DND-41 (cell line): Measurements from ENCODE around the gene CYP1A1.

Source experiments
- CTCF ChIP-seq: IDR thresholded peaks from 2 replicates; pipeline ENCODE4 v1.5.1; 2012; ENCODE audit warnings: borderline replicate concordance, low read length, moderate library complexity, mild to moderate bottlenecking; ENCODE audit not compliant: poor library complexity, severe bottlenecking; ENCODE audit errors: extremely low read depth
- EZH2 ChIP-seq: IDR thresholded peaks from 3 replicates; pipeline ENCODE4 v1.6.1; 2012; ENCODE audit warnings: borderline replicate concordance, low read depth, mild to moderate bottlenecking, moderate library complexity, low read length, inconsistent platforms; ENCODE audit not compliant: severe bottlenecking

GRCh38 chr15:74682954-74683353 is 42.4 kb downstream of the CYP1A1 start:
- TF ChIP-seq CTCF (no peak), EZH2 (no peak)
